Measurements from ENCODE around the gene C19orf12.

The C19orf12 gene

DNA sequence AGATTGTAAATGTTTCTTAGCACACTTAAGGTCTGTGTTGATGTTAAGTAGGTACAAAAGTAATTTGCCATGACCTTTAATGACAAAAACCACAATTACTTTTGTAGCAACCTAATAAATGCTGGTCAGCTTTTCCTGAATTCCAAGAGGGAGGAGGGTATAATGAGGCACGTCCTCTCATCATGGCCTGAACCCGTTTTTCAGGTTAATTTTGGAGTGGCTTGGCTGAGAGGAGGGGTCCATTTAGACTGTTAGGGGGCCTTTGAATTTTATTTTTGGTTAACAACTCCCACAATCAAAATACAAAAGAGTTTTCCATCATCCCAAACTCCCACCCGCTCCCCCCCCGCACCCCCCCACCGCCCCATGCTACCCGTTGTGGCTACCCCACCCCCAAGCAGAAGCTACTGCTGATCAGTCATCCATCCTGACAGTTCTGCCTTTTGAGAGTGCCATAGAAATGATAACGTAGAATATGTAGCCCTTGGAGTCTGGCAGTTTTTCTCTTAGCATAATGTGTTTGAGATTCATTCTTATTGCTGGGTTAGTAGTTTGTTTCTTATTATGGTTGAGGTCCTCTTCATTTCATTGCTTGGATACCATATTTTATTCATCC, 64.2 kb downstream of the C19orf12 start:
- DNase-seq: no peak
- in situ Hi-C loops (cut with HindIII; ENCODE audit: low pct_ligation_motif_present, low pct_unique_long_range_greater_than_20kb, low sequenced_read_pairs): no loop called here
